Measurements from ENCODE around the gene OCA2. TPM values are rescaled to one million over a fixed set of nuclear protein-coding genes. Genes with fewer than 3 reads are reported as not detected.

OCA2 gene
- total RNA-seq, 6 donors from 2014 or later: 0.83 to 6.0 (median 2.0) TPM

DNA sequence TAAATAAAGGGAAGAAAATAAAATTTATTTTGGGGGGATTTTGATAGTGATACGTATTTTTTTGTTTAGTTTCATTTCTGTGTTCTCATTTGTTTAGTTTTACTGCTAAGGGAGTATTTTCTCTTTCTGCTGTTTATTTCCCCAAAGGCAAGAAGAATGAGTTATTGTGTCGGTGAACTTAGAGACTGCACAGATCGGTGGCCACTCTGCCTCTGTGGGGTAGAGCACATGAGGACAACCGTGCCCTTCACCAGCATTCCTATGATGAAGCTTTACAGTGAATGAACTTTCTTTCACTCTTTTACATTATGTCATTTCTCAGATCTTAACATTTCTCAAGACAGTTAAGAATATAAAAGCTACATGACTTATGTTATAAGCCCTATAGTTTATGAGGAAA, 214.4 kb downstream of the OCA2 start:
- no peaks in the 10 kb centered on the region for H3K27me3 ChIP-seq
- WGBS, 2 donors: 75 to 77% methylated on average over 4 of the region's 4 CpGs
- H3K36me3 ChIP-seq: no peaks in the 10 kb centered on the region
- H3K4me3 ChIP-seq: no peak overlapping the region
- no peak for DNase-seq
- H3K4me1 ChIP-seq: no peaks in the 10 kb centered on the region
- no peak overlapping the region for H3K27ac ChIP-seq
- H3K9me3 ChIP-seq: peaks cover 0 to 20% (median 3%) of the 10 kb centered on the region in 4 donors
- TF ChIP-seq POLR2A (IDR thresholded peaks at IDR 0.05) (no peak), EP300 (IDR thresholded peaks at IDR 0.05) (no peak), POLR2AphosphoS5 (IDR thresholded peaks at IDR 0.05) (no peak), CTCF (IDR thresholded peaks at IDR 0.05) (no peak)
- no peak for ATAC-seq (ENCODE audit: low FRiP score in 2 of 2)

DNA sequence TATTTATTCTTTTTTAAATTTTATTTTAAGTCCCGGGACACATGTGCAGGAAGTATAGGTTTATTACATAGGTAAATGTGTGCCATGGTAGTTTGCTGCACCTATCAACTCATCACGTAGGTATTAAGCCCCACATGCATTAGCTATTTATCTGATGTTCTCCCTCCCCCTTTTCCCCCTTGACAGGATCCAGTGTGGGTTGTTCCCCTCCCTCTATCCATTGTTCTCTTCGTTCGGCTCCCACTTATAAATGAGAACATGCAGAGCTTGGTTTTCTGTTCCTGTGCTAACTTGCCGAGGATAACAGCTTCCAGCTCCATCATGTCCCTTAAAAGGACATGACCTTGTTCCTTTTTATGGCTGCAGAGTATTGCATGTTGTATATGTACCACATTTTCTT, 220.3 kb downstream of the OCA2 start:
- no peak for DNase-seq
- H3K9me3 ChIP-seq: peaks cover 0 to 11% (median 0%) of the 10 kb centered on the region in 4 donors
- no peak for ATAC-seq (ENCODE audit: low FRiP score in 2 of 2)
- H3K27ac ChIP-seq: no peak overlapping the region
- TF ChIP-seq CTCF (IDR thresholded peaks at IDR 0.05) (no peak), EP300 (IDR thresholded peaks at IDR 0.05) (no peak), POLR2A (IDR thresholded peaks at IDR 0.05) (no peak), POLR2AphosphoS5 (IDR thresholded peaks at IDR 0.05) (no peak)
- H3K4me3 ChIP-seq: no peak overlapping the region
- H3K4me1 ChIP-seq: no peaks in the 10 kb centered on the region
- no peaks in the 10 kb centered on the region for H3K36me3 ChIP-seq
- H3K27me3 ChIP-seq: no peaks in the 10 kb centered on the region
- 68 to 77% methylated on average over 5 of the region's 5 CpGs for WGBS, 2 donors

DNA sequence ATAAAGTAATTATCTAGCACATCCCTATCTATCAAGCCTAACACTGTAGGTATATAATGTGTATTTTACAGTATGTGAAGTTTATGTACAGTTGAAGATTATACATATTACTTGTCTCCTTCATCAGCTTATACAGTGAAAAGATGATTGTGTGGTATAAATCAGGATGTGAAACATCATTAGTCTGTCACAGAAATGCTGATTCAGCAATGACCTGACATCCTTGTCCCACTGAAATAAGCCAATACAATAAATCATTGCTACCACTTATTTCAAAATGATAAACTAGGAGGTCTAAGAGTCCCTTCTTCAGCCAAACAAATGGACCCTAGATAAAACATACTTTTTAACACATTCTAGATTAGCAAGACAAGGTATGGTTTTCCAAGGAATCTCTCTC, 225.3 kb downstream of the OCA2 start:
- TF ChIP-seq EP300 (IDR thresholded peaks at IDR 0.05) (no peak), CTCF (IDR thresholded peaks at IDR 0.05) (no peak), POLR2AphosphoS5 (IDR thresholded peaks at IDR 0.05) (no peak)
- Histone ChIP-seq H3K4me3 (no peak overlapping the region), H3K4me1 (no peaks in the 10 kb centered on the region), H3K27ac (no peak overlapping the region), H3K36me3 (no peaks in the 10 kb centered on the region), H3K27me3 (no peaks in the 10 kb centered on the region), H3K9me3 (no peaks in the 10 kb centered on the region)
- DNase-seq: no peak
- no peak for ATAC-seq (ENCODE audit: low FRiP score in 2 of 2)

DNA sequence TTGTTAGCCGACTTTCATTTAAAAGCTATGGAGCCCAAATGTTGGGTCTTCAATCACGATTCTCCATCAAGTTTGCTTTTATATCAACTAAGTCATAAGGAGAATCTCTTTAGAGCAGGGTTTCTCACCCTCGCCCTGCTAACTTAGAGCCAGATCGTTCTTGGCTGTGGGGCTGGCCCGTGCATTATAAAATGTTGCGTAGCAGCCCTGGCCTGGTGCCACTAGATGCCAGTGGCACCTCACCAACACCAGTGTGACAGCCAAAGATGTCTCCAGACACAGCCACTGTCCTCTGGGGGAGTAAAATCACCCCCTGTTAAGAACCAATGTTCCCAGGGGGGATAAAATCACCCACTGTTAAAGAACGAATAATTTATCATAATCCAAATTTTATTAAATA, 226.1 kb downstream of the OCA2 start:
- Histone ChIP-seq H3K9me3 (no peaks in the 10 kb centered on the region), H3K4me3 (no peak overlapping the region), H3K27me3 (no peaks in the 10 kb centered on the region), H3K4me1 (no peaks in the 10 kb centered on the region), H3K36me3 (no peaks in the 10 kb centered on the region), H3K27ac (no peak overlapping the region)
- DNase-seq: no peak
- TF ChIP-seq POLR2AphosphoS5 (IDR thresholded peaks at IDR 0.05) (no peak), CTCF (IDR thresholded peaks at IDR 0.05) (no peak), POLR2A (IDR thresholded peaks at IDR 0.05) (no peak), EP300 (IDR thresholded peaks at IDR 0.05) (no peak)
- ATAC-seq (ENCODE audit: low FRiP score in 2 of 2): no peak
- 77 to 78% methylated on average over 6 to 7 of the region's 7 CpGs for WGBS, 2 donors

DNA sequence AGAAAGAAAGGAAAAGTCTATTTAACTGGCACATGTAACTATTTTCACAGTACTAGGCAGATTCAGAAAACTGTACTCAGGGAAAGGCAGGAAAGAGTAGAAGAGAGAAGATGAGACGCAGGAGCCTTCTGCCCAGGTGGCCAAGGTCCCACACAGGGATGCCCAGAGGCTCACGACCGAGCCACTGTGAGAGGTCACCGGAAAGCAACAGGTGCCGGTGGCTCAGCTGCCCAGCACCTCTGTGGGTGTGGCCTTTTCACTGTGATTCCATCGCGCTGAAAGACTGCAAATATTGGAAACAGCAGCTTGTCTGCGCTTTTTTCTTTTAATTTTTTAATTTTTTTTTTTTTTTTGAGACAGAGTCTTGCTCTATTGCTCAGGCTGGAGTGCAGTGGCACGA, 226.8 kb downstream of the OCA2 start:
- no peak overlapping the region for H3K4me3 ChIP-seq
- ATAC-seq (ENCODE audit: low FRiP score in 2 of 2): no peak
- no peak overlapping the region for H3K27ac ChIP-seq
- no peaks in the 10 kb centered on the region for H3K27me3 ChIP-seq
- TF ChIP-seq POLR2A (IDR thresholded peaks at IDR 0.05): no peak
- no peak for TF ChIP-seq POLR2AphosphoS5 (IDR thresholded peaks at IDR 0.05)
- TF ChIP-seq EP300 (IDR thresholded peaks at IDR 0.05): no peak
- TF ChIP-seq CTCF (IDR thresholded peaks at IDR 0.05): no peak
- DNase-seq: no peak
- no peaks in the 10 kb centered on the region for H3K36me3 ChIP-seq
- H3K4me1 ChIP-seq: no peaks in the 10 kb centered on the region
- WGBS, 2 donors: 92 to 95% methylated on average over 9 of the region's 9 CpGs
- no peaks in the 10 kb centered on the region for H3K9me3 ChIP-seq
